Spleen (tissue), 7 donors: ENCODE measurements around the gene RYR1.

Source experiments
- CTCF ChIP-seq, 11 experiments: fragments of 200-600 bp in 7 of 11; fragments of 450-650 bp in 4 of 11; sonication (generic) in 4 of 11; IDR thresholded peaks in 8 of 11; conservative IDR thresholded peaks in 3 of 11; 1 replicate in 7 of 11; 2 replicates in 4 of 11; pipeline versions ENCODE4 v1.4.0 to v1.8.0; 2016 to 2021; ENCODE audit warnings: antibody characterized with exemption in 11 of 11, inconsistent platforms in 4 of 11, mild to moderate bottlenecking in 1 of 11
- POLR2A ChIP-seq, 3 donors: fragments of 450-650 bp; IDR thresholded peaks; one replicate each; pipeline ENCODE4 v1.5.1; 2017; ENCODE audit warnings: antibody characterized with exemption in 3 of 3, mild to moderate bottlenecking in 1 of 3
- POLR2AphosphoS5 ChIP-seq, 3 donors: sonication (generic); formaldehyde crosslinking; IDR thresholded peaks; one replicate each; pipeline ENCODE4 v1.5.1; 2017; ENCODE audit warnings: antibody characterized with exemption in 3 of 3
- donor health status: DM: no; HTN: no; CAD: no; lungs with moderate emphysema.
- donor health status: DM: no; HTN: no; CAD: no.
- donor health status: DM: no; HTN: no; CAD: no.

GRCh38 chr19:38559428-38560401 is 126.2 kb downstream of the RYR1 start:
- no peak for TF ChIP-seq CTCF (IDR thresholded peaks at IDR 0.05 in 8 of 11, conservative IDR thresholded peaks at IDR 0.05 in 3 of 11)
- no peak for TF ChIP-seq POLR2A (IDR thresholded peaks at IDR 0.05)
- TF ChIP-seq POLR2AphosphoS5 (IDR thresholded peaks at IDR 0.05) = no peak
